HepG2 (cell line): ENCODE measurements around the gene CHST11. TPM values are rescaled to one million over a fixed set of nuclear protein-coding genes. Genes with fewer than 3 reads are reported as not detected.

Experiments
- ATAC-seq: fragments of 200-7000 bp; cut with Tn5 transposase; 3 replicates; pipeline ENCODE4 v1.9.1; 2020; ENCODE audit warnings: mild to moderate bottlenecking, moderate library complexity
- BruUV-seq: library from RNA; stranded (reverse); fragments of 400-500 nt; replicated peaks from 2 replicates; lab custom pipeline; 2021; lab: Mats Ljungman, UMichigan
- CTCF ChIA-PET: fragments of 300-600 bp; formaldehyde crosslinking; extraction: SDS; loops from one replicate; lab custom pipeline; 2021; ENCODE audit warnings: low total read pairs, inconsistent platforms, low intra/inter-chr PET ratio; lab: Yijun Ruan, JAX
- POLR2A ChIA-PET: fragments of 350-600 bp; sonication (Branson Sonifier 250); formaldehyde crosslinking; loops from one replicate; lab custom pipeline; 2020; ENCODE audit warnings: antibody characterized with exemption, inconsistent platforms; lab: Yijun Ruan, JAX
- DNase-seq: peaks from one replicate; pipeline ENCODE4 v3.0.0-alpha.2; 2015; ENCODE audit warnings: low spot score
- FAIRE-seq: peaks from 3 replicates; lab custom pipeline; 2011; peaks lifted over from hg19 to GRCh38; lab: Jason Lieb, UNC
- H2AFZ ChIP-seq: one replicate; pipeline ENCODE4 v1.6.1; 2011; ENCODE audit warnings: low read length, inconsistent platforms
- H3K27ac ChIP-seq: fragments of 300-600 bp; 3 replicates; pipeline ENCODE4 v1.8.0; 2011; ENCODE audit warnings: mixed run types, mild to moderate bottlenecking, mixed read lengths, low read length, inconsistent platforms; ENCODE audit not compliant: insufficient read depth; ENCODE audit errors: extremely low read length
- H3K27me3 ChIP-seq, 2 experiments: fragments of 200-600 bp in 1 of 2; 2 replicates in 1 of 2; 3 replicates in 1 of 2; pipeline versions ENCODE4 v1.6.0 to v1.8.0; 2011; ENCODE audit warnings: low read length in 2 of 2, mild to moderate bottlenecking in 2 of 2, moderate library complexity in 2 of 2, inconsistent platforms in 1 of 2; ENCODE audit not compliant: insufficient read depth in 2 of 2, control insufficient read depth in 1 of 2
- H3K36me3 ChIP-seq, 2 experiments: fragments of 200-600 bp in 1 of 2; replicated peaks in 1 of 2; 2 replicates in 1 of 2; 3 replicates in 1 of 2; pipeline versions ENCODE4 v1.5.1 to v1.8.0; 2011; ENCODE audit warnings: low read length in 2 of 2, inconsistent platforms in 1 of 2; ENCODE audit not compliant: insufficient read depth in 2 of 2, control insufficient read depth in 1 of 2
- H3K4me1 ChIP-seq: 2 replicates; pipeline ENCODE4 v1.5.1; 2012; ENCODE audit warnings: low read length, inconsistent platforms; ENCODE audit not compliant: insufficient read depth
- H3K4me2 ChIP-seq: 2 replicates; pipeline ENCODE4 v1.6.0; 2011; ENCODE audit warnings: low read depth, low read length, inconsistent platforms
- H3K4me3 ChIP-seq, 3 experiments: fragments of 200-600 bp in 1 of 3; sonication (generic), shearing (Covaris generic) in 1 of 3; replicated peaks in 1 of 3; 2 replicates each; pipeline ENCODE4 v1.5.1; 2011 to 2016; ENCODE audit warnings: low read length in 3 of 3, inconsistent platforms in 2 of 3, low read depth in 2 of 3, mild to moderate bottlenecking in 2 of 3, control low read depth in 1 of 3, mixed read lengths in 1 of 3; ENCODE audit not compliant: insufficient read depth in 1 of 3
- H3K79me2 ChIP-seq: one replicate; pipeline ENCODE4 v1.6.1; 2011; ENCODE audit warnings: low read length, inconsistent platforms; ENCODE audit not compliant: insufficient read depth
- H3K9ac ChIP-seq: 2 replicates; pipeline ENCODE4 v1.6.0; 2011; ENCODE audit warnings: mild to moderate bottlenecking, low read depth, low read length, inconsistent platforms; ENCODE audit not compliant: insufficient read depth
- H3K9me3 ChIP-seq: 2 replicates; pipeline ENCODE4 v1.5.1; 2012; ENCODE audit warnings: mild to moderate bottlenecking, low read length
- H4K20me1 ChIP-seq: 2 replicates; pipeline ENCODE4 v1.6.0; 2011; ENCODE audit warnings: inconsistent platforms, mild to moderate bottlenecking, low read length, moderate library complexity; ENCODE audit not compliant: insufficient read depth
- ARNT ChIP-seq: fragments of 450-650 bp; IDR thresholded peaks from 2 replicates; pipeline ENCODE4 v1.6.1; 2017
- SP4 ChIP-seq: sonication (generic); formaldehyde crosslinking; IDR thresholded peaks from 2 replicates; pipeline ENCODE4 v1.8.1; 2023; ENCODE audit warnings: mild to moderate bottlenecking, missing genetic modification reagents
- WGBS: methylation state at CpG from one replicate; pipeline ENCODE4 v1.1.6; 2017; ENCODE audit warnings: low lambda C conversion rate; 5-methylcytosine and 5-hydroxymethylcytosine counted together
- in situ Hi-C: cut with HindIII; loops from 2 replicates; pipeline ENCODE4 v1.10.0; 2017; ENCODE audit warnings: low pct_unique_long_range_greater_than_20kb; ENCODE audit not compliant: extremely low pct_ligation_motif_present
- intact Hi-C: fragments of 100-400 bp; cut with micrococcal nuclease; formaldehyde crosslinking; loops from one replicate; pipeline ENCODE4 v1.10.0; 2022; ENCODE audit not compliant: unreplicated experiment
- polyA plus RNA-seq, 8 experiments: library from polyadenylated mRNA; depleted of rRNA in 3 of 8; stranded (reverse) in 7 of 8; unstranded in 1 of 8; fragments of >200 nt; fragmentation: Illumina TruSeq in 4 of 8; extraction: Trizol in 4 of 8; gene quantifications; 2 replicates each; pipeline versions ENCODE4 v1.2.1 to v1.2.3, GENCODE V29; 2011 to 2016; ENCODE audit warnings: low read depth in 4 of 8, missing spikeins in 1 of 8, mixed read lengths in 1 of 8; ENCODE audit not compliant: insufficient read depth in 1 of 8
- total RNA-seq, 5 experiments: library from RNA; depleted of rRNA; stranded (reverse); fragments of >200 nt; fragmentation: Illumina TruSeq; extraction: Trizol; gene quantifications; 2 replicates each; pipeline ENCODE4 v1.2.3, GENCODE V29; 2016; ENCODE audit warnings: low read depth in 1 of 5
- TF ChIP-seq, protein P1 (sequence below): sonication (generic); formaldehyde crosslinking; IDR thresholded peaks from 2 replicates; pipeline ENCODE4 v1.8.1; 2023; ENCODE audit warnings: mild to moderate bottlenecking, inconsistent platforms, moderate library complexity, missing genetic modification reagents, borderline replicate concordance

Gene CHST11
- total and polyA plus RNA-seq, 2 of the 13 experiments (the other 11 are each of a cell fraction or from before 2014, with no cell fraction given), result 0.15 TPM; not detected in 1

DNA sequence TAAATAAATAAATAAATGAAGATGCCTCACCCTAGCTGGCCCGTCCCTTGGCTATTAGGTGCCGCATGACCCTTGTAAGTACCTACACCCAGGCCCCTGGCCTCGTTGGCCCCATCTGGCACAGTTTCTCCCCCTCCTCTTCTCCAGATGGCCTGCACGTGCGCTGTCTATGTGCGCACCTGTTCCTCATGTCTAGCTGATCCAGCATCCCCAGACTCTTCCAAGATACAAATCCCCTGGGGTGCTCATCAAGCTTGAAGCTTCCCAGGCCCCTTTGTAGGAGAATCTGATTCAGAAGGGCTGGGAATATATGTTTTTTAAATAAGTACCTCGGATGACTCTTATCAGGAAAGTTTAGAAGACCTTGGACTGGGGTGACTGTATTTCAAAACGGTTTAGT is 133.3 kb downstream of the CHST11 start:
- no peak overlapping the region for H3K4me3 ChIP-seq
- H3K9ac ChIP-seq, result no peak overlapping the region
- no peak for TF ChIP-seq SP4
- 44% methylated on average over 8 of the region's 8 CpGs for WGBS
- ChIA-PET POLR2A (no interaction called here), CTCF (no interaction called here)
- no peaks in the 10 kb centered on the region for H3K79me2 ChIP-seq
- no TSS peak for BruUV-seq
- ATAC-seq (no peak), FAIRE-seq (no peak), DNase-seq (no peak)
- no peak overlapping the region for H2AFZ ChIP-seq
- in situ Hi-C loops (no loop called here), intact Hi-C loops (no loop called here)
- no peak overlapping the region for H3K4me2 ChIP-seq
- no peaks in the 10 kb centered on the region for H4K20me1 ChIP-seq
- no peaks in the 10 kb centered on the region for H3K4me1 ChIP-seq
- H3K27ac ChIP-seq, result no peak overlapping the region
- H3K36me3 ChIP-seq, result no peaks in the 10 kb centered on the region
- H3K9me3 ChIP-seq, result no peaks in the 10 kb centered on the region
- H3K27me3 ChIP-seq, result peaks cover 0 to 27% of the 10 kb centered on the region in 2 experiments; a peak in 2 of 5 replicates

DNA sequence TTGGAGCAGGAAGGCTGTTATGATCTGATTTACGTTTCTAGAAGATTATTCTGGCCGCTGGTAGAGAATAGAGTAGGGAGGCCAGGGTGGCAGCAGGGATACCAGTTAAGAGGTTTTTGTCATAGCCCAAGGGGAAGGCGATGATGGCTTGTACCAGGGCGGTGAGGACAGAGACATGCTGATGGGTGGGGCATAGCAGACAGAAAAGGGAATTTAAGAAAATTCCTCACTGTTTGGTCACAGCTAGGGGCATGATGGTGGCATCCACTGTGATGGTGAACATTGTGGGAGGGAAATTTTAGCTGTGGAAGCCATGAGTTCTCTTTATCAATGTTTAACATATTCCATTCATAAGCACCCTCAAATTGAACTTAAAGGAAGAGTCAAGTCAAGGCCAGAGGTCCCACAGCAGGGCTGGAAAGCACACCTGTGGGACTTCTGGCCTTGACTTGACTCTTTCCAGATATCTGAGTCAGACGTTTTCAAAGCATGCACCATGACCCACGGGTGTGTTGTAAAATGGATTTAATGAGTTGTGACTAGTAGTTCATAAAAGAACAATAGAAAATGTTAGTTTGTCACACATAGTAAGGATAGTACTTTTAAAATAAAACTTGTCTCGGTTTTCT is 134.6 kb downstream of the CHST11 start:
- no peak for FAIRE-seq
- H3K27ac ChIP-seq, result no peak overlapping the region
- DNase-seq, result no peak
- 5% methylated on average over 7 of the region's 7 CpGs for WGBS
- ChIA-PET POLR2A (no interaction called here), CTCF (no interaction called here)
- H3K27me3 ChIP-seq, result peaks cover 0 to 22% of the 10 kb centered on the region in 2 experiments; a peak in 2 of 5 replicates
- no peak overlapping the region for H3K4me2 ChIP-seq
- H3K9me3 ChIP-seq, result no peaks in the 10 kb centered on the region
- no peaks in the 10 kb centered on the region for H3K79me2 ChIP-seq
- intact Hi-C loops (no loop called here), in situ Hi-C loops (no loop called here)
- no peak overlapping the region for H3K9ac ChIP-seq
- no peak overlapping the region for H3K4me3 ChIP-seq
- no peak for TF ChIP-seq ARNT
- TF ChIP-seq, protein P1, sequence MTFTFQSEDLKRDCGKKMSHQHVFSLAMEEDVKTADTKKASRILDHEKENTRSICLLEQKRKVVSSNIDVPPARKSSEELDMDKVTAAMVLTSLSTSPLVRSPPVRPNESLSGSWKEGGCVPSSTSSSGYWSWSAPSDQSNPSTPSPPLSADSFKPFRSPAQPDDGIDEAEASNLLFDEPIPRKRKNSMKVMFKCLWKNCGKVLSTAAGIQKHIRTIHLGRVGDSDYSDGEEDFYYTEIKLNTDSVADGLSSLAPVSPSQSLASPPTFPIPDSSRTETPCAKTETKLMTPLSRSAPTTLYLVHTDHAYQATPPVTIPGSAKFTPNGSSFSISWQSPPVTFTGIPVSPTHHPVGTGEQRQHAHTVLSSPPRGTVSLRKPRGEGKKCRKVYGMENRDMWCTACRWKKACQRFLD (CRISPR knock-in tag), result no peak
- no peaks in the 10 kb centered on the region for H4K20me1 ChIP-seq
- no TSS peak for BruUV-seq
- H3K36me3 ChIP-seq, result no peaks in the 10 kb centered on the region
- no peak for ATAC-seq
- H2AFZ ChIP-seq, result no peak overlapping the region
- H3K4me1 ChIP-seq, result no peaks in the 10 kb centered on the region
